ENCODE data around the gene NLGN1. TPM values are rescaled to one million over a fixed set of nuclear protein-coding genes. Genes with fewer than 3 reads are reported as not detected.

NLGN1 gene
- total and polyA plus RNA-seq, 11 donors, result 1.8 to 27.6 (median 15.5) TPM

DNA sequence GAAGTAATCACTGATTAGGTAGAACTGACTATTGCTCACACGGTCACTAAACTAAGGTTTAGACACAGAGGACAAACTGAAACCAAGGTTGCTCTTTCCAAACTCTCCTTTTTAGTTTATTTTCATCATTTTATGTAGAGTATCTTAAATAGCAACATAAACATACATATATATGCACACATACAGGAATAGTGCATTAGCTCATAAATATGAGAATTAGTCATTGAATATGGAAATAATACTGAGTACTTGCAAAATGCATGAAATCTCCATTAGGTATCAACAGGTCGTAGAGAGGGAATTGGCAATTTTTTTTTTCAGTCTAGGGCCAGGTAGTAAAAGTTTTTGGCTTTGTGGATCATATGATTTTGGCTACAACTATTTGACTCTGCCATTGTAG lies 557.1 kb downstream of the NLGN1 start:
- TF ChIP-seq, protein P1, sequence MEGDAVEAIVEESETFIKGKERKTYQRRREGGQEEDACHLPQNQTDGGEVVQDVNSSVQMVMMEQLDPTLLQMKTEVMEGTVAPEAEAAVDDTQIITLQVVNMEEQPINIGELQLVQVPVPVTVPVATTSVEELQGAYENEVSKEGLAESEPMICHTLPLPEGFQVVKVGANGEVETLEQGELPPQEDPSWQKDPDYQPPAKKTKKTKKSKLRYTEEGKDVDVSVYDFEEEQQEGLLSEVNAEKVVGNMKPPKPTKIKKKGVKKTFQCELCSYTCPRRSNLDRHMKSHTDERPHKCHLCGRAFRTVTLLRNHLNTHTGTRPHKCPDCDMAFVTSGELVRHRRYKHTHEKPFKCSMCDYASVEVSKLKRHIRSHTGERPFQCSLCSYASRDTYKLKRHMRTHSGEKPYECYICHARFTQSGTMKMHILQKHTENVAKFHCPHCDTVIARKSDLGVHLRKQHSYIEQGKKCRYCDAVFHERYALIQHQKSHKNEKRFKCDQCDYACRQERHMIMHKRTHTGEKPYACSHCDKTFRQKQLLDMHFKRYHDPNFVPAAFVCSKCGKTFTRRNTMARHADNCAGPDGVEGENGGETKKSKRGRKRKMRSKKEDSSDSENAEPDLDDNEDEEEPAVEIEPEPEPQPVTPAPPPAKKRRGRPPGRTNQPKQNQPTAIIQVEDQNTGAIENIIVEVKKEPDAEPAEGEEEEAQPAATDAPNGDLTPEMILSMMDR (IDR thresholded peaks at IDR 0.05), result no peak
- no peak for TF ChIP-seq POLR2A (IDR thresholded peaks at IDR 0.05)
- ATAC-seq, result no peak

DNA sequence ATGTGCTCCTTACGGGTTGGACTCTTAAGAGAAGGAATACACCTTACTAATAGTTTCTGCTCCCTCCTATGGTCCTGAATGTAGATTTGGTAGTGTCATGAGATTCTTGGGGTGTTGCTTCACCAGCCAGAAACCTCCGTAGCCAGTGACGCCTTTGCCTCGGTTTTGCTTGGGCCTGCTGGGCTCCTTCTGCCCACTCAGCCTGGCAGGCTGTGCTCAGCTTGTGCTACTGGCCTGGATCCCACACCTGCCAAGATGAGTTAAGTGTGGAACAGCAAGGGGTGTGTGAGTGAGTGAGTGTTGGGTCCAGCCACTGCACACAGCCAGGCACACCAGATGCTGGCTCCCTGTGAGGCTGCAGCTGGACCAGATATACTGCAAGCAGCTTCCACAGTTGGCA lies 560.1 kb downstream of the NLGN1 start:
- Histone ChIP-seq H3K27ac (no peak overlapping the region), H3K4me3 (no peak overlapping the region), H3K27me3 (no peaks in the 10 kb centered on the region), H3K9me3 (no peaks in the 10 kb centered on the region), H3K36me3 (no peaks in the 10 kb centered on the region), H3K4me1 (no peaks in the 10 kb centered on the region)
- no peak for ATAC-seq
- TF ChIP-seq, protein P1 (IDR thresholded peaks at IDR 0.05), result no peak
- no peak for TF ChIP-seq POLR2A (IDR thresholded peaks at IDR 0.05)
- no peak for DNase-seq
- intact Hi-C loops (cut with DNase I), result no loop called here
- WGBS, 4 donors, result 83 to 94% (median 93%) methylated on average over 4 of the region's 4 CpGs

More for the DNA sequence above, 557.1 kb downstream of the NLGN1 start:
- H3K36me3 ChIP-seq, result no peaks in the 10 kb centered on the region
- no peaks in the 10 kb centered on the region for H3K4me1 ChIP-seq
- H3K4me3 ChIP-seq, result no peak overlapping the region
- no peaks in the 10 kb centered on the region for H3K9me3 ChIP-seq
- H3K27ac ChIP-seq, result no peak overlapping the region
- H3K27me3 ChIP-seq, result no peaks in the 10 kb centered on the region
- DNase-seq, result no peak
- 74 to 84% (median 84%) methylated on average over 2 of the region's 2 CpGs for WGBS, 4 donors
- intact Hi-C loops (cut with DNase I), result no loop called here

DNA sequence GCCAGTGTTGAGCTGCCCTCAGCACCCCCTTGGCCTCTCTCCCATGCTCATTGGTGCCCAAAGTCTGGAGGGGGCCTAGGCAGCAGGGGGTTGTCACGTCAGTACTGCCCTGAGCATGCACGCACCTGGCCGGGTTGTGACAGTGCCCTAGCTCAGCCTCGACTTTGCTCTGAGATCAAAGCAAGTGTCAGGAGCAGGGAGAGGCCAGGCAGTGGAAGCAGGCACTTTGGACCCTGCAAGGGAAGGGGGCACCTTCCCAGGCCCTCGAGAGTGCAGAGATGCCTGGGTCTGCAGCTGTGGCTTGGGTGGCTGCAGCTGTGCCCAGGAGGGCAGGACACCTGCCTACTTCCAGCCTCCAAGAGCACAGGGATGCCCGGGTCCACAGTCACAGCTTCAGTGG lies 561.3 kb downstream of the NLGN1 start:
- Histone ChIP-seq H3K27ac (no peak overlapping the region), H3K4me1 (no peaks in the 10 kb centered on the region), H3K27me3 (no peaks in the 10 kb centered on the region), H3K36me3 (no peaks in the 10 kb centered on the region), H3K4me3 (no peak overlapping the region), H3K9me3 (no peaks in the 10 kb centered on the region)
- ATAC-seq (peak in 1 of 4 donors; percentile 27), DNase-seq (no peak)
- WGBS, 4 donors, result 85 to 100% (median 91%) methylated on average over 1 to 6 of the region's 6 CpGs
- intact Hi-C loops (cut with DNase I), result no loop called here
- no peak for TF ChIP-seq POLR2A (IDR thresholded peaks at IDR 0.05)
- TF ChIP-seq, protein P1 (IDR thresholded peaks at IDR 0.05), result no peak

DNA sequence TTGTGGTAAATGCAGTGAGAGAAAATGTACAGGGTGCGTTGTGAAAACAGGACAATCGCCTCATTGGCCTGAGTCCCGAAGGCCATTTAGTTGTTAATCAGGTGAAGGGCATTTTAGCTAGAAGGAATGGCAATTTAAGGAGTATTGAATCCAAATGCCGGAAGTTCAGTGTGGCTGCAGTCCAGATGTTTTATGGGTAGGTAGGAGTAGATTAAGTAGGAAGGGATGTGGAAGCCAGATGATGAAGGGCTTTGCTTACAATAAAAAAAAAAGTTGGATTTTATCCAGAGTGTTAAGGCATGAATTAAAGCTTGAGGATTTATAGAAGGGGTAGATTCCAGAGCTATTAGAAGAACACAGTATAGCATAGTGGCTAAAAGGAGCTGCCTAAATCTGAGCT lies 572.7 kb downstream of the NLGN1 start:
- no peak overlapping the region for H3K27ac ChIP-seq
- intact Hi-C loops (cut with DNase I), result no loop called here
- H3K4me3 ChIP-seq, result no peak overlapping the region
- ATAC-seq, result no peak
- WGBS, 4 donors, result 79 to 85% (median 82%) methylated on average over 4 of the region's 4 CpGs
- no peaks in the 10 kb centered on the region for H3K36me3 ChIP-seq
- no peaks in the 10 kb centered on the region for H3K27me3 ChIP-seq
- DNase-seq, result no peak
- H3K9me3 ChIP-seq, result no peaks in the 10 kb centered on the region
- no peaks in the 10 kb centered on the region for H3K4me1 ChIP-seq
- TF ChIP-seq, protein P1 (IDR thresholded peaks at IDR 0.05), result no peak
- TF ChIP-seq POLR2A (IDR thresholded peaks at IDR 0.05), result no peak

All from heart left ventricle (tissue), 16 donors.